Measurements from ENCODE around the gene NBL1.

GRCh38 chr1:19705464-19705863 lies 61.4 kb downstream of the NBL1 start:
- TF ChIP-seq CTCF (IDR thresholded peaks at IDR 0.05; ENCODE audit: low read depth, low read length, poor library complexity, severe bottlenecking) (no peak), EZH2phosphoT487 (IDR thresholded peaks at IDR 0.05; ENCODE audit: borderline replicate concordance, low read length) (no peak)

All from DOHH2 (cell line).